Muscle layer of duodenum (tissue), 2 donors: ENCODE data around the gene CCNI2.
A peak's percentile ranks its signal among the peaks of the same experiment; 100 is the strongest.

Experiments
- H3K27ac ChIP-seq: one replicate; pipeline ENCODE4 v1.7.0; 2013; ENCODE audit warnings: mild to moderate bottlenecking, low read length
- H3K27me3 ChIP-seq: one replicate; pipeline ENCODE4 v1.7.0; 2013; ENCODE audit warnings: low read depth, mild to moderate bottlenecking, control low read depth, low read length
- H3K36me3 ChIP-seq, 2 donors: one replicate each; pipeline ENCODE4 v1.7.0; 2013; ENCODE audit warnings: low read length in 2 of 2, control low read depth in 1 of 2, mild to moderate bottlenecking in 1 of 2; ENCODE audit not compliant: insufficient read depth in 2 of 2, control insufficient read depth in 1 of 2
- H3K4me1 ChIP-seq, 2 donors: one replicate each; pipeline ENCODE4 v1.7.0; 2013; ENCODE audit warnings: low read length in 2 of 2, mild to moderate bottlenecking in 2 of 2, control low read depth in 1 of 2, moderate library complexity in 1 of 2; ENCODE audit not compliant: insufficient read depth in 2 of 2, control insufficient read depth in 1 of 2
- H3K4me3 ChIP-seq, 2 donors: one replicate each; pipeline ENCODE4 v1.7.0; 2013; ENCODE audit warnings: low read length in 2 of 2, low read depth in 1 of 2, mild to moderate bottlenecking in 1 of 2
- H3K9me3 ChIP-seq, 2 donors: one replicate each; pipeline ENCODE4 v1.7.0; 2013; ENCODE audit warnings: low read length in 2 of 2, control low read depth in 1 of 2, mild to moderate bottlenecking in 1 of 2; ENCODE audit not compliant: control insufficient read depth in 1 of 2
- donor health status: healthy.

Gene CCNI2

GRCh38 chr5:132777209-132778069 is 30.2 kb downstream of the CCNI2 start, which contains the start of gene SEPTIN8:
Gene SEPTIN8 (minus strand): TSS chr5:132777239. CDS start chr5:132777137, 102 bp downstream.
- Histone ChIP-seq H3K4me1 (peaks cover 15 to 22% of the 10 kb centered on the region in 2 donors), H3K4me3 (peak within 1 kb of the TSS; percentile 76 to 88), H3K27me3 (no peaks in the 10 kb centered on the region), H3K36me3 (no peaks in the 10 kb centered on the region), H3K9me3 (no peaks in the 10 kb centered on the region), H3K27ac (peak within 1 kb of the TSS; percentile 60)

- peaks cover 15 to 22% of the 10 kb centered on the region in 2 donors for H3K4me1 ChIP-seq
- no peaks in the 10 kb centered on the region for H3K27me3 ChIP-seq
- H3K36me3 ChIP-seq: no peaks in the 10 kb centered on the region
- H3K4me3 ChIP-seq: peak overlapping the region; percentile 76 to 88
- H3K27ac ChIP-seq: no peak overlapping the region
- no peaks in the 10 kb centered on the region for H3K9me3 ChIP-seq
Measured at GRCh38 chr5:132778129-132778528, 30.9 kb downstream of the CCNI2 start.

GRCh38 chr5:132778856-132779255 is 31.6 kb downstream of the CCNI2 start:
- Histone ChIP-seq H3K9me3 (no peaks in the 10 kb centered on the region), H3K4me3 (no peak overlapping the region), H3K4me1 (peaks cover 15 to 22% of the 10 kb centered on the region in 2 donors), H3K27ac (no peak overlapping the region), H3K27me3 (no peaks in the 10 kb centered on the region), H3K36me3 (no peaks in the 10 kb centered on the region)

- peaks cover 14 to 15% of the 10 kb centered on the region in 2 donors for H3K4me1 ChIP-seq
- no peaks in the 10 kb centered on the region for H3K36me3 ChIP-seq
- no peaks in the 10 kb centered on the region for H3K27me3 ChIP-seq
- H3K9me3 ChIP-seq: no peaks in the 10 kb centered on the region
- H3K4me3 ChIP-seq: no peak overlapping the region
- no peak overlapping the region for H3K27ac ChIP-seq
Measured at GRCh38 chr5:132779961-132780360, 32.7 kb downstream of the CCNI2 start.

- Histone ChIP-seq H3K27ac (no peak overlapping the region), H3K36me3 (no peaks in the 10 kb centered on the region), H3K4me1 (peaks cover 9 to 10% of the 10 kb centered on the region in 2 donors), H3K27me3 (no peaks in the 10 kb centered on the region), H3K9me3 (no peaks in the 10 kb centered on the region), H3K4me3 (no peak overlapping the region)
Measured at GRCh38 chr5:132780577-132780976, 33.4 kb downstream of the CCNI2 start.

- Histone ChIP-seq H3K4me1 (peaks cover 5 to 8% of the 10 kb centered on the region in 2 donors), H3K4me3 (no peak overlapping the region), H3K36me3 (no peaks in the 10 kb centered on the region), H3K27me3 (no peaks in the 10 kb centered on the region), H3K9me3 (no peaks in the 10 kb centered on the region), H3K27ac (no peak overlapping the region)
Measured at GRCh38 chr5:132781029-132781428, 33.8 kb downstream of the CCNI2 start.

GRCh38 chr5:132782101-132782500 is 34.9 kb downstream of the CCNI2 start:
- no peak overlapping the region for H3K4me3 ChIP-seq
- no peak overlapping the region for H3K27ac ChIP-seq
- peaks cover 5 to 8% of the 10 kb centered on the region in 2 donors for H3K4me1 ChIP-seq
- H3K36me3 ChIP-seq: no peaks in the 10 kb centered on the region
- H3K27me3 ChIP-seq: no peaks in the 10 kb centered on the region
- no peaks in the 10 kb centered on the region for H3K9me3 ChIP-seq

- no peaks in the 10 kb centered on the region for H3K9me3 ChIP-seq
- no peaks in the 10 kb centered on the region for H3K36me3 ChIP-seq
- H3K27ac ChIP-seq: no peak overlapping the region
- no peaks in the 10 kb centered on the region for H3K27me3 ChIP-seq
- no peaks in the 10 kb centered on the region for H3K4me1 ChIP-seq
- H3K4me3 ChIP-seq: no peak overlapping the region
Measured at GRCh38 chr5:132785365-132785764, 38.1 kb downstream of the CCNI2 start.

- H3K36me3 ChIP-seq: no peaks in the 10 kb centered on the region
- no peaks in the 10 kb centered on the region for H3K27me3 ChIP-seq
- no peaks in the 10 kb centered on the region for H3K9me3 ChIP-seq
- no peak overlapping the region for H3K4me3 ChIP-seq
- H3K27ac ChIP-seq: no peak overlapping the region
- no peaks in the 10 kb centered on the region for H3K4me1 ChIP-seq
Measured at GRCh38 chr5:132785864-132786263, 38.6 kb downstream of the CCNI2 start.

- H3K4me1 ChIP-seq: no peaks in the 10 kb centered on the region
- H3K27me3 ChIP-seq: no peaks in the 10 kb centered on the region
- H3K36me3 ChIP-seq: no peaks in the 10 kb centered on the region
- H3K9me3 ChIP-seq: no peaks in the 10 kb centered on the region
- no peak overlapping the region for H3K27ac ChIP-seq
- H3K4me3 ChIP-seq: no peak overlapping the region
Measured at GRCh38 chr5:132787076-132787475, 39.9 kb downstream of the CCNI2 start.

GRCh38 chr5:132788508-132788907 is 41.3 kb downstream of the CCNI2 start:
- no peak overlapping the region for H3K4me3 ChIP-seq
- H3K27ac ChIP-seq: no peak overlapping the region
- no peaks in the 10 kb centered on the region for H3K36me3 ChIP-seq
- H3K4me1 ChIP-seq: no peaks in the 10 kb centered on the region
- no peaks in the 10 kb centered on the region for H3K27me3 ChIP-seq
- H3K9me3 ChIP-seq: no peaks in the 10 kb centered on the region
